K562 (cell line): Measurements from ENCODE around the gene ZBTB16.

Experiments used
- BRD4 ChIP-seq: fragments of 200-600 bp; sonication (generic); IDR thresholded peaks from 2 replicates; pipeline ENCODE4 v1.6.1; 2017; ENCODE audit warnings: inconsistent platforms
- CTCF ChIP-seq, 3 experiments: IDR thresholded peaks in 2 of 3; conservative IDR thresholded peaks in 1 of 3; 2 replicates each; pipeline ENCODE4 v1.5.1; 2011 to 2012; ENCODE audit warnings: low read length in 3 of 3, mild to moderate bottlenecking in 3 of 3, control low read depth in 2 of 3, improper control_type of control experiment in 1 of 3, inconsistent platforms in 1 of 3, low read depth in 1 of 3, mixed read lengths in 1 of 3, moderate library complexity in 1 of 3; ENCODE audit not compliant: insufficient read depth in 2 of 3
- EP300 ChIP-seq: IDR thresholded peaks from 2 replicates; pipeline ENCODE4 v1.6.1; 2012; ENCODE audit warnings: low read length, improper control_type of control experiment
- FOXA1 ChIP-seq: fragments of 450-650 bp; IDR thresholded peaks from 2 replicates; pipeline ENCODE4 v1.6.1; 2016; ENCODE audit warnings: mild to moderate bottlenecking, borderline replicate concordance
- JUN ChIP-seq, 2 experiments: sonication (generic) in 1 of 2; formaldehyde crosslinking in 1 of 2; IDR thresholded peaks; 2 replicates each; pipeline versions ENCODE4 v1.6.1 to v1.8.0; 2012 to 2022; ENCODE audit warnings: borderline replicate concordance in 2 of 2, mild to moderate bottlenecking in 2 of 2, improper control_type of control experiment in 1 of 2, low read depth in 1 of 2, low read length in 1 of 2, missing genetic modification reagents in 1 of 2
- NR2C2 ChIP-seq, 2 experiments: fragments of 200-800 bp in 1 of 2; sonication (Bioruptor generic) in 1 of 2; sonication (generic) in 1 of 2; formaldehyde crosslinking in 1 of 2; IDR thresholded peaks; 2 replicates each; pipeline versions ENCODE4 v1.6.1 to v1.8.0; 2016 to 2022; ENCODE audit warnings: mild to moderate bottlenecking in 1 of 2, missing compliant biosample characterization in 1 of 2, missing genetic modification characterization in 1 of 2, missing genetic modification reagents in 1 of 2
- POLR2A ChIP-seq: fragments of 450-650 bp; conservative IDR thresholded peaks from 2 replicates; pipeline ENCODE4 v1.6.1; 2016
- YY1 ChIP-seq, 3 experiments: IDR thresholded peaks; 2 replicates each; pipeline ENCODE4 v1.6.1; 2011; ENCODE audit warnings: low read length in 2 of 3, mild to moderate bottlenecking in 2 of 3, moderate library complexity in 2 of 3, borderline replicate concordance in 1 of 3, control low read depth in 1 of 3, low read depth in 1 of 3; ENCODE audit not compliant: insufficient read depth in 3 of 3, insufficient replicate concordance in 2 of 3, control insufficient read depth in 1 of 3, insufficient read length in 1 of 3; ENCODE audit errors: extremely low read depth in 1 of 3

GRCh38 chr11:114278342-114279065, 219.0 kb downstream of the ZBTB16 start:
- TF ChIP-seq BRD4 (no peak), CTCF (IDR thresholded peaks at IDR 0.05 in 2 of 3, conservative IDR thresholded peaks at IDR 0.05 in 1 of 3; ENCODE audit: insufficient read depth in 2 of 3, low read depth in 1 of 3, low read length in 3 of 3) (no peak), NR2C2 (CRISPR knock-in tag; IDR thresholded peaks at IDR 0.05) (no peak), NR2C2 (tag; IDR thresholded peaks at IDR 0.05) (no peak), YY1 (IDR thresholded peaks at IDR 0.05; ENCODE audit: borderline replicate concordance in 1 of 3, control insufficient read depth in 1 of 3, extremely low read depth in 1 of 3, insufficient read depth in 3 of 3, insufficient read length in 1 of 3, insufficient replicate concordance in 2 of 3, low read depth in 1 of 3, low read length in 2 of 3) (no peak), POLR2A (no peak), JUN (IDR thresholded peaks at IDR 0.05; ENCODE audit: borderline replicate concordance, low read depth, low read length) (no peak), JUN (CRISPR knock-in tag; IDR thresholded peaks at IDR 0.05; ENCODE audit: borderline replicate concordance) (no peak), EP300 (no peak), FOXA1 (no peak)
